HG03108 (cell line): ENCODE measurements around the gene SPI1.
"Not testable (repeated sequence)": the region's sequence is repeated elsewhere in the genome, so short reads cannot be mapped to it uniquely, and the experiment has no call there.

Experiments
- ATAC-seq: cut with Tn5 transposase; IDR thresholded peaks from one replicate; pipeline ENCODE4 v1.9.1; 2021; ENCODE audit warnings: moderate library complexity; ENCODE audit not compliant: unreplicated experiment

SPI1 gene

GRCh38 chr11:47328449-47329390 is 49.6 kb downstream of the SPI1 start:
- ATAC-seq, result peak; percentile 79

DNA sequence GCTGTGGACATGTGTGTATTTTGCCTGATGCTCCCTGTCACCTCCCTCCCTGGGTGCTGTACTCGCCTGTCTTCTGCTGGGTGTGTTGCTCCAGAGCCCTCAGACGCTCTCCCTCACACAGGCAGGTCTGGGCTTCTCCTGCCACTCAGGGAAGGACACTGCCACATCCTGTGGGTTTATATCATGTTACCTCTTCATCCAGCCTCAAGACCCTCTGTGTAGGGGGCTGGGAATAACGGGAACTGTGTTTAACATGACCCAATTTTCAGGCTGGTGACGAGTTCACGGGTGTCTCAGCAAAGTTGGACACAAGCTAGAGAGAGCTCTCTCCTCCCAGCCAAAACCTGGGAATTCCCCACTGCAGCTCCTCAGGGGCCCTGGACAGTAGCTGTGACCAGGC is 50.4 kb downstream of the SPI1 start:
- no peak for ATAC-seq

DNA sequence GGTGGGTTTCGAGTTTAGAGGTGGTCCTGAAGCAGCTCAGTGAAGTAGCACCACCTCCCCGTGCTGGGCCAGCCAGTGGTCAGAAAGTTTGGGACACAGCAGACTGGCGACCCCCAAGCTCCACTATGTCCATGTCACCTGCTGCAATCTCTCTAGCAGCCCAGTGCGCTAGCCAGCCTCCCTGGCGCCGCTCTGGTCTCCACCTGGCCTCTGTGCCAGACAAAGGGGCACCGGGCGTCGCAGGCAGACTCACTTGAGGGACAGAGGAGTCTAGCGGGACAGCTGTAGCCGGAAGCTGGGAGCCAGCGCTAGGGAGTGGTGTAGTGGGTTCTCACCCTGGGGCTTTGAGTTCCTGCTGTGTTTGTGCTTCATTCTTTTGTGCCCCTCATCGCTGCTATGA is 51.3 kb downstream of the SPI1 start:
- no peak for ATAC-seq

DNA sequence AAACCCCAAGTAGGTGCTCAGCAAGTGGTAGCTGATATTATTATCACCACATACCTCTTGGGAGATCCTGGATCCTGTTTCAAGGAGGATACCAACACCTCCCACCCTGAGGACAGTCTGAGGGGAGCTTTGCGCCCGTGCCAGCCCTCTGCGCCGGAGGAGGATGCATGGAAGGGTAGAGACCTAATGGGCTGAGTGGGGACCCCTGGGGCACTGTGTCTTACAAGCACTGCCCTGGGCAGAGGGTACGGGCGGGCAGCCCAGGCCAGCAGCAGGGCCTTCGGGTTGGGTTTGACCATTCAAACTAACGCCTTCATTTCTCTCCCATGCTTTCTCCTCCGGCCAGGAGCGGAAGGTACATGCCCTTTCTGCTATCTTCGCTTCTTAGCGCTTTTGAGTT is 52.1 kb downstream of the SPI1 start:
- ATAC-seq, result no peak

GRCh38 chr11:47325271-47326041 is 52.9 kb downstream of the SPI1 start:
- no peak for ATAC-seq

DNA sequence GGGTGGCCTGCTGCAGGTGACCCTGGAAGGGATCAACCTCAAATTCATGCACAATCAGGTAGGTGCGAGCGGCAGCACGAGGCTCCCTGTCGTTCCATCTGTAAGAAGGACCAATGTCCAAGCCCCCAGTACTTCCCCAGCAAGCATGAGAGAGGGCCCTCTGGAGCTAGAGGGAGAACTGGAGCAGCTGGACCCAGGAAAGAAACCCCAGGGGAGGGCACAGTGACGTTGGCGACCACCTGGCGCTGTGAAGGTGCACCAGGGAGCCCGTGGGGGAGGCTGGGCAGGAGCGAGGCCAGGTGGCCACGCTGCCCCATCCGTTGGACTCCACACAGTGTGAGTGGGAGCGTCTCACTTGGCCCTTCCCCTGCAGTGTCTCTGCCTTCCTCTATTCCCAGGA is 53.8 kb downstream of the SPI1 start:
- ATAC-seq, result no peak

GRCh38 chr11:47318166-47318565 is 60.2 kb downstream of the SPI1 start:
- no peak for ATAC-seq

- no peak for ATAC-seq
Measured at GRCh38 chr11:47317064-47317828, 61.1 kb downstream of the SPI1 start.

GRCh38 chr11:47316501-47316900 is 61.8 kb downstream of the SPI1 start:
- ATAC-seq, result not testable (repeated sequence)

- no peak for ATAC-seq
Measured at GRCh38 chr11:47314992-47315391, 63.4 kb downstream of the SPI1 start.

DNA sequence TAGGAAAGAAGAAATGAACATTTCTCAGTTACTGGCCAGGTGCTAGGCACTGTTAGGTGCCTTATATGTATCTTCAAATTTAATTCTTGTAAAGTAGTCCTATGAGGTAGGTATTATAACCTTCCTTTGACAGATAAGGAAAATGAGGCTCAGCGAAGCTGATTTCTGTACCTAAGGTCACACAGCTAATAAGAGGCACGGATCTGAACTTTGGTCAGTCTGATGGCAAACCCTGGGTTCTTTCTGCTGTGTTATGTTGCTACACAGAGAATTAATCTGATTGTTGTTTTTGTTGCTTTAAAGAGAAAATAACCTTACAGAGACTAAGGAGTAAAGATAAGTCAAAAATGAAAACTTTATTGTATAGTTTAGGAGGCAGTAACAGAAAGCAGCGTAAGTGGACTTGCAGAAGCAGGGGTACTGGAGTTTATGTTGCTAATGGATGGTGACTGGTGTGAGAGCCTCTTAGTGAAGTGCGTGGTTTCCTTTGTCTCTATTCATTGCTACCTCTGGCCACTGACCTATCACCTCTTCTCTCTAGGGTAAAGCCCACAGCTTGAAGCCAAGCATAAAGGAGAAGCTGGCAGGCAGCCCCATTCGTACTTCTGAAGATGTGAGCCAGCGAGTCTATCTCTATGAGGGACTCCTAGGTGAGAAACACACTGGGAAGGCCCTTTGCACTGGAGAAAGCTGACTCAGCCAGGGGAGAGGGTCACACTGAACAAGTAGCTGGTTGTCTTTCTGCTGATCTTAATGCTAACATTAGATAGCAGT is 70.1 kb downstream of the SPI1 start:
- no peak for ATAC-seq

- ATAC-seq, result no peak
Measured at GRCh38 chr11:47306484-47306844, 71.9 kb downstream of the SPI1 start.

- ATAC-seq, result no peak
Measured at GRCh38 chr11:47305734-47306483, 72.4 kb downstream of the SPI1 start.
